CD4-positive, alpha-beta T cell (primary cell): ENCODE results near the gene NLRP12. TPM values are rescaled to one million over a fixed set of nuclear protein-coding genes. Genes with fewer than 3 reads are reported as not detected.
"Not testable (repeated sequence)": the region's sequence is repeated elsewhere in the genome, so short reads cannot be mapped to it uniquely, and the experiment has no call there.

Source experiments
- ATAC-seq: fragments of 200-7000 bp; cut with Tn5 transposase; one replicate; pipeline ENCODE4 v1.10.0; 2022; ENCODE audit warnings: mild to moderate bottlenecking; ENCODE audit not compliant: poor library complexity
- CTCF ChIA-PET: fragments of 350-600 bp; sonication (Branson Sonifier 250); formaldehyde crosslinking; loops from one replicate; lab custom pipeline; 2021; ENCODE audit warnings: antibody characterized with exemption, inconsistent platforms; lab: Charles Lee
- POLR2A ChIA-PET: fragments of 350-600 bp; sonication (Branson Sonifier 250); formaldehyde crosslinking; loops from one replicate; lab custom pipeline; 2021; ENCODE audit warnings: antibody characterized with exemption, inconsistent platforms; lab: Charles Lee
- DNase-seq, 14 experiments: peaks; one replicate each; pipeline ENCODE4 v3.0.0-alpha.2; 2013 to 2020; ENCODE audit warnings: mixed read lengths in 2 of 14
- H3K27ac ChIP-seq, 2 donors: one replicate each; pipeline versions ENCODE4 v1.5.1 to v1.7.0; 2013; ENCODE audit warnings: low read length in 2 of 2, low read depth in 1 of 2, mild to moderate bottlenecking in 1 of 2
- H3K27me3 ChIP-seq, 2 experiments: 1 replicate in 1 of 2; 2 replicates in 1 of 2; pipeline versions ENCODE4 v1.6.1 to v1.7.0; 2013; ENCODE audit warnings: low read length in 2 of 2, control low read depth in 1 of 2, mild to moderate bottlenecking in 1 of 2, moderate library complexity in 1 of 2; ENCODE audit not compliant: insufficient read depth in 2 of 2, control insufficient read depth in 1 of 2
- H3K36me3 ChIP-seq: one replicate; pipeline ENCODE4 v1.6.1; 2013; ENCODE audit warnings: low read length, control low read depth; ENCODE audit not compliant: insufficient read depth
- H3K4me1 ChIP-seq: one replicate; pipeline ENCODE4 v1.6.1; 2013; ENCODE audit warnings: low read length, control low read depth; ENCODE audit not compliant: insufficient read depth
- H3K4me3 ChIP-seq: one replicate; pipeline ENCODE4 v1.5.1; 2013; ENCODE audit warnings: mild to moderate bottlenecking, low read length, moderate library complexity
- H3K9me3 ChIP-seq, 2 experiments: 1 replicate in 1 of 2; 2 replicates in 1 of 2; pipeline versions ENCODE4 v1.6.1 to v1.7.0; 2013; ENCODE audit warnings: low read length in 2 of 2, mild to moderate bottlenecking in 2 of 2, control low read depth in 1 of 2, moderate library complexity in 1 of 2; ENCODE audit not compliant: control insufficient read depth in 1 of 2, insufficient read depth in 1 of 2
- H3K27ac Mint-ChIP-seq: one replicate; pipeline ENCODE4 v1.8.0; 2020; ENCODE audit warnings: mixed read lengths
- H3K27me3 Mint-ChIP-seq: one replicate; pipeline ENCODE4 v1.8.0; 2021; ENCODE audit warnings: mixed read lengths
- H3K36me3 Mint-ChIP-seq: one replicate; pipeline ENCODE4 v1.8.0; 2021; ENCODE audit warnings: low read depth, mixed read lengths
- H3K4me1 Mint-ChIP-seq: one replicate; pipeline ENCODE4 v1.8.0; 2021; ENCODE audit warnings: low read depth, mixed read lengths
- H3K4me3 Mint-ChIP-seq: one replicate; pipeline ENCODE4 v1.8.0; 2020; ENCODE audit warnings: mild to moderate bottlenecking, mixed read lengths
- H3K9me3 Mint-ChIP-seq: one replicate; pipeline ENCODE4 v1.8.0; 2020; ENCODE audit warnings: mixed read lengths
- CTCF ChIP-seq: fragments of 200-600 bp; IDR thresholded peaks from one replicate; pipeline ENCODE4 v1.8.0; 2022; ENCODE audit warnings: antibody characterized with exemption, mild to moderate bottlenecking
- intact Hi-C, 2 experiments: fragments of 100-400 bp; cut with DNase I in 1 of 2; cut with micrococcal nuclease in 1 of 2; formaldehyde crosslinking; loops; one replicate each; pipeline versions ENCODE4 v1.15.1 to v1.9.0; 2023 to 2025; cut with DNase I, micrococcal nuclease
- total RNA-seq, 174 experiments: library from RNA in 2 of 174; stranded (reverse) in 2 of 174; gene quantifications; one replicate each; pipeline ENCODE4 v1.2.3 and lab custom pipeline; 2021 to 2026

Gene NLRP12
- total RNA-seq, 2 experiments from 2014 or later, result 0.08 TPM; not detected in 1

- Mint-ChIP-seq H3K9me3 (no peaks in the 10 kb centered on the region), H3K36me3 (no peaks in the 10 kb centered on the region), H3K27ac (no peak overlapping the region), H3K27me3 (peaks cover 42% of the 10 kb centered on the region), H3K4me1 (peaks cover 4% of the 10 kb centered on the region), H3K4me3 (no peak overlapping the region)
- Histone ChIP-seq H3K9me3 (peaks cover 0 to 3% of the 10 kb centered on the region in 2 experiments), H3K36me3 (no peaks in the 10 kb centered on the region), H3K27me3 (peaks cover 6 to 11% of the 10 kb centered on the region in 2 experiments), H3K27ac (no peak overlapping the region), H3K4me3 (no peak overlapping the region), H3K4me1 (peaks cover 6% of the 10 kb centered on the region)
- POLR2A ChIA-PET, result no interaction called here
- DNase-seq (no peak), ATAC-seq (no peak)
- TF ChIP-seq CTCF, result no peak
- CTCF ChIA-PET, result no interaction called here
- intact Hi-C loops, result no loop called here
Observed at GRCh38 chr19:53847555-53847954, 23.4 kb upstream of the NLRP12 start.

DNA sequence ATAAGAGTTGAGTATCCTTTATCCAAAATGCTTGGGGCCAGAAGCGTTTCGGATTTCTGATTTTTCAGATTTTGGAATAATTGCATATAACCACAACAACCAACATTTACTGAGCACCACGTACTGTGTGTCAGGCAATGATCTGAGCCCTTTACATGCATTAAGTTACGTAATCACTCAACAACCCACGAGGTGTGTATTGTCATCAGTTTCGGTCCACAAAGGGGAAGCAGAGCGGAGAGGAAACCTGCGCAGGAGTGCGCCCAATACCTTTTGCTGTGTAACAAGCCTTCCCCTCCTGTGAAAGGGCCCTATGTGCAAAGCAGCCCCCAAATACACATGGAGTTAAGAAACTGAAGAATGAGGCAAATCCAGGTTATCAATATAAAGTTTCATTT lies 20.7 kb upstream of the NLRP12 start:
- DNase-seq, result peak in 3 of 14 experiments; percentile 19 to 62 (median 59)
- Mint-ChIP-seq H3K36me3 (no peaks in the 10 kb centered on the region), H3K27ac (no peak overlapping the region), H3K4me3 (no peak overlapping the region), H3K9me3 (no peaks in the 10 kb centered on the region), H3K4me1 (peaks cover 6% of the 10 kb centered on the region), H3K27me3 (peaks cover 37% of the 10 kb centered on the region)
- Histone ChIP-seq H3K27ac (no peak overlapping the region), H3K4me1 (peaks cover 7% of the 10 kb centered on the region), H3K9me3 (peaks cover 0 to 3% of the 10 kb centered on the region in 2 experiments), H3K36me3 (no peaks in the 10 kb centered on the region), H3K4me3 (no peak overlapping the region), H3K27me3 (peaks cover 0 to 6% of the 10 kb centered on the region in 2 experiments)
- POLR2A ChIA-PET, result no interaction called here
- CTCF ChIA-PET, result no interaction called here
- intact Hi-C loops, result no loop called here
- ATAC-seq, result no peak
- TF ChIP-seq CTCF, result no peak

DNA sequence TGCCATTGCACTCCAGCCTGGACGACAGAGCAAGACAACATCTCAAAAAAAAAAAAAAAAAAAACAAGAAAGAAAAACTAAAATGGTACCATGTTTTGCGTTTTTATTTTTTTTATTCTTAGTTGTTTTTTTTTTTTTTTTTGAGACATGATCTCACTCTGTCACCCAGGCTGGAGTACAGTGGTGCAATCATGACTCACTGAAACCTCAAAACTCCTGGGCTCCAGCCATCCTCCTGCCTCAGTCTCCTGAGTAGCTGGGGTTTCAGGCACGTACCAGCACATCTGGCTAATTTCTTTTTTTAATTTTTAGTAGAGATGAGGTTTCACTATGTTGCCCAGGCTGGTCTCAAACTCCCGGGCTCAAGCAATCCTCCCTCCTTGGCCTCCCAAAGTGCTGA lies 16.8 kb upstream of the NLRP12 start:
- H3K9me3 ChIP-seq, H3K4me3 ChIP-seq, intact Hi-C loops, H3K27ac Mint-ChIP-seq, H3K27me3 ChIP-seq, H3K36me3 Mint-ChIP-seq, H3K27ac ChIP-seq, H3K9me3 Mint-ChIP-seq, H3K4me3 Mint-ChIP-seq, H3K4me1 ChIP-seq, POLR2A ChIA-PET, H3K36me3 ChIP-seq, ATAC-seq, H3K4me1 Mint-ChIP-seq: not testable (repeated sequence)
- DNase-seq, result peak in 2 of 14 experiments; percentile 46 to 54
- H3K27me3 Mint-ChIP-seq, result peaks cover 19% of the 10 kb centered on the region
- CTCF ChIA-PET, result interaction anchor here (0.6 to 1.2 kb wide), 3 partner anchors 42 to 189 kb away, joined by 3 to 6 read pairs (median 3); no protein-coding TSS in a partner anchor

- POLR2A ChIA-PET, H3K4me3 Mint-ChIP-seq, H3K27me3 ChIP-seq, H3K27ac ChIP-seq, H3K4me3 ChIP-seq, H3K9me3 ChIP-seq, intact Hi-C loops, H3K4me1 Mint-ChIP-seq, H3K36me3 ChIP-seq, H3K4me1 ChIP-seq, H3K9me3 Mint-ChIP-seq, DNase-seq, H3K36me3 Mint-ChIP-seq, ATAC-seq, CTCF ChIA-PET, H3K27ac Mint-ChIP-seq: not testable (repeated sequence)
- peaks cover 19% of the 10 kb centered on the region for H3K27me3 Mint-ChIP-seq
Observed at GRCh38 chr19:53840241-53840640, 16.1 kb upstream of the NLRP12 start.

GRCh38 chr19:53838446-53838845 lies 14.3 kb upstream of the NLRP12 start:
- H3K27me3 ChIP-seq, POLR2A ChIA-PET, H3K9me3 ChIP-seq, H3K27ac Mint-ChIP-seq, H3K4me3 ChIP-seq, H3K4me1 ChIP-seq, ATAC-seq, H3K36me3 Mint-ChIP-seq, H3K4me1 Mint-ChIP-seq, DNase-seq, H3K4me3 Mint-ChIP-seq, H3K9me3 Mint-ChIP-seq, H3K36me3 ChIP-seq, CTCF ChIA-PET, intact Hi-C loops, H3K27ac ChIP-seq: not testable (repeated sequence)
- peaks cover 24% of the 10 kb centered on the region for H3K27me3 Mint-ChIP-seq

DNA sequence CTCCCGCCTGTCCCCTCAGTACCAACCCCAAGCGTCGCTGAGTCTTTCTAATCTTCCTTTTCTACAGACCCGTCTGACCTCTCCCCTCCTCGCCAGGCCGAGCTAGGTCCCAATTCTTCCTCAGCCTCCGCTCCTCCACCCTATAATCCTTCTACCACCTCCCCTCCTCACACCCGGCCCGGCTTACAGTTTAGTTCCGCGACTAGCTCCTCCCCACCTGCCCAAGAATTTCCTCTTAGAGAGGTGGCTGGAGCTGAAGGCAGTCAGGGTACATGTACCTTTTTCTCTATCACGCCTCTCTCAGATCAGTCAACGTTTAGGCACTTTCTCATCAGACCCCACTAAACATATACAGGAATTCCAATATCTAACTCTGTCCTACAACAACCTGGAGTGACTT lies 8.7 kb upstream of the NLRP12 start:
- intact Hi-C loops, ATAC-seq, H3K9me3 ChIP-seq, H3K4me1 Mint-ChIP-seq, DNase-seq, H3K4me3 ChIP-seq, H3K27ac ChIP-seq, H3K9me3 Mint-ChIP-seq, H3K4me1 ChIP-seq, H3K36me3 ChIP-seq, H3K27me3 ChIP-seq, H3K4me3 Mint-ChIP-seq, POLR2A ChIA-PET, H3K27ac Mint-ChIP-seq, CTCF ChIA-PET, H3K36me3 Mint-ChIP-seq: not testable (repeated sequence)
- peaks cover 48% of the 10 kb centered on the region for H3K27me3 Mint-ChIP-seq
